ENCODE results near the gene MCRIP2.
A peak's percentile ranks its signal among the peaks of the same experiment; 100 is the strongest.

The MCRIP2 gene

DNA sequence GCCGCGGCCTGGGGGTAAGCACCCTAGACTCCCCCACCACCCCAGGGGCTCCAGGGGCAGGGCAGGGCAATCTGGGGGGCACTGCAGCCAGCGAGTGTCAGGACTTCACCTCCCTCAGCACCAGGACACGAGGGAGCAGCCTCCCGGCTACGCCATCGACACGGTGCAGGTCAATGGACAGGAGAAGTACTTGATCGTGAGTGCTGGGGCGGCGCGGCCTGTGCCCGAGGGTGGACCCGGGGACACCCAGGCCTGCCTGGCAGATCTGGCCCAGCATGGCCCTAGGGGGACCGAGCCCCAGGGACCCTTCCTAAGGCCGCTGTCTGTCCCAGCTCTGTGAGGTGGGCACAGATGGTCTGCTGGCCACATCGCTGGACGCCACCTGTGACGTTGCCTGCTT is 30.7 kb downstream of the MCRIP2 start:
- no peak for DNase-seq

GRCh38 chr16:672851-673250 is 31.2 kb downstream of the MCRIP2 start:
- no peak for DNase-seq

GRCh38 chr16:673399-673991 is 31.9 kb downstream of the MCRIP2 start:
- DNase-seq, result no peak

- DNase-seq, result no peak
Measured at GRCh38 chr16:674214-674881, 32.7 kb downstream of the MCRIP2 start.

DNA sequence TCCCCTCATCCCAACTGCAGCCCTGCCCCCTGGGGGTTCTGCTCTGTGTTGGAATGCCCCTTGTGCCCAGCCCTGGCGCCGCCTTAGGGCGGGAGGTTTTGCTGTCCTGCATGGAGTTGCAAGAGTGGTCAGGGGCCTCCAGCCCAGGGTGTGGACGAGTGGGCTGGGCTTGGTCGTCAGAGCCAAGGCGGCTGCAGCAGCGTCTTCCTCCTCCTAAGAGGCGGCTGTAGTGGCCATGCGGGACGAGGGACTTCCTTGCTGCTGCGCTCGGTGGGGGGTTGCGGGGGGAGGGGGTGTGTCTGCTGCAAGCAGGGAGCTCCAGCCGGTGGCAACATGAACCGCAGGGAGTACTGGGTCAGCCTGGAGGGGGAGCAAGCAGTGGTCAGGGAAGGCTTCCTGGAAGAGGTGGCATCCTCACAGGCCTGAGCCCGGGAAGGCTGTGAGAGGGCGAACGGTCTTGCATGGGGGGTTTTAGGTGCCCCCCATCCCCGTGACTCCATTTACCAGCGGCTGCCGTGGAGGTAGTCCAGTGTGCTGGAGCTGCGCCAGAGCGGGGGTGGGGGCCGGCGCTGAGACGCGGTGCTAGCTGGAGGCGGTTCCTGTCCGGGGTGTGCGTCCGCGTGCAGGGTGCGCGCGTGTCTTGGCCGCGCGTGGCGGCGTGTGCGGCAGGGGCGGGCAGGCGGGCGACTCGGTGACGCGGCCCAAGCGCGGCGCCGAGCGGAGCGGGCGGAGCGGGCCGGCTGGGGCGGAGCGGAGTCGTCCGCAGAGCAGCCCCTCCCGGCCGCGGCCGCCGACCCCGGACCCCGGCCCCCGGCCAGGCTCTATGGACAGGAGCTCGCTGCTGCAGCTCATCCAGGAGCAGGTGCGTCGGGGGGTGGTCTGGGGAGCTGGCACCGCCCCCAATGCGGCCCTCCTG is 33.6 kb downstream of the MCRIP2 start, which contains the start of gene RHBDL1:
Gene RHBDL1, plus strand, starts transcription at position 704 of the 916 bp plus-strand sequence. Its CDS starts 120 bp downstream, at position 824.
- no peak for DNase-seq

DNA sequence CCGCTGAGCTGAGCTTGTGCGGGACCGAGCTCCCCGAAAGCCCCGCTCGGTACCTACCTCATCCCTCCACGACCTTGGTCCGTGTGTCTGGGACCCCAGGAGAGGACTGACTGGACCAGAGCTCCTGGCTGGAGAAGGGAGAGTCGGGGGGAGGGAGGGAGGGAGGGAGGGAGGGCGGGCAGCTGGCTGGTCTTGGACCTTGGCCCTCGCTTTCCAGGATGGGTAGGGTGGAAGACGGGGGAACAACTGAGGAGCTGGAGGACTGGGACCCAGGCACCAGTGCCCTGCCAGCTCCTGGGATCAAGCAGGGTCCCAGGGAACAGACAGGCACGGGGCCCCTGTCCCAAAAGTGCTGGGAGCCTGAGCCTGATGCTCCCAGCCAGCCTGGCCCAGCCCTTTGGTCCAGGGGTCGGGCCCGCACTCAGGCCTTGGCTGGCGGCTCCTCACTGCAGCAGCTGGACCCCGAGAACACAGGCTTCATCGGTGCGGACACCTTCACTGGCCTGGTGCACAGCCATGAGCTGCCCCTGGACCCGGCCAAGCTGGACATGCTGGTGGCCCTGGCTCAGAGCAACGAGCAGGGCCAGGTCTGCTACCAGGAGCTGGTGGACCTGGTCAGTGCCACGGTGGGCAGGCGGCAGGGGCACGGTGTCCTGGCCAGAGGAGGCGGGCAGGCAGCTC is 34.4 kb downstream of the MCRIP2 start:
- no peak for DNase-seq

- no peak for DNase-seq
Measured at GRCh38 chr16:676565-676902, 34.9 kb downstream of the MCRIP2 start.

- DNase-seq, result no peak
Measured at GRCh38 chr16:676913-677312, 35.3 kb downstream of the MCRIP2 start.

GRCh38 chr16:677316-678190 is 35.9 kb downstream of the MCRIP2 start:
- DNase-seq, result no peak

DNA sequence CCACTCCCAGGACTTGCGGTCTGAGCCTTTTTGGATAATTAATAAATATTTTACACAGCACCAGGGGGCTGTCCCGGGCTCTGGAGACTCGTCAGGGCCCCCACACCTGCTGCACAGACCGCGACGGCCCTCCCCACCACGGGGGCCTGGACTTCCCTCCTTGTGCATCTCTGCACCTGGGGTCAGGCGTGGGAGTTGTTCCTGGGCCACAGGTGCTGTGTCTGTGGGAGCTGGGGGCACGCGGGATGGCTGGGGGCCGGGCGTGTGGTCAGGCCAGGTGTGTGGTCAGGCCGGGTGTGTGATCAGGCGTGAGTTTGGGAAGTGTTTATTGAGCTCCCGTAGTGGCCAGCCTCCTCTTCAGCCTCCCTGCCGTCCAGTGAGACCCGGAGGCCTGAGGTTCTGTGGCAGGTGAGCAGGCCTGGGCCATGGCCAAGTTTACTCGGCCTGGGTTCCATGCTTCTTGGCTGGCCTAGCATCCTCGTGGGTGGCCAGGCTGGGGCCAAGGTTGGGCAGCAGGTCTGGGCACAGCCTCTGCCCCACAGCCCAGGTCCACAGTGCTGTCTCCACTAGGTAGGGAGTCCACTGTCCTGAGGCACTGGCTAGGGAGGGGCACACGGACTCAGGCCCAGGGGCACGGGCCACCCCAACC is 36.7 kb downstream of the MCRIP2 start:
- DNase-seq, result no peak

GRCh38 chr16:678858-679813 is 37.5 kb downstream of the MCRIP2 start:
- DNase-seq, result no peak

GRCh38 chr16:679814-680624 is 38.4 kb downstream of the MCRIP2 start, which contains the start of gene STUB1:
Gene STUB1, plus strand, starts transcription at chr16:680410. Its CDS starts 116 bp downstream, at chr16:680526.
- DNase-seq, result peak; percentile 85

GRCh38 chr16:680625-680945 is 39.0 kb downstream of the MCRIP2 start:
- DNase-seq, result no peak

- no peak for DNase-seq
Measured at GRCh38 chr16:680967-681745, 39.5 kb downstream of the MCRIP2 start.

DNA sequence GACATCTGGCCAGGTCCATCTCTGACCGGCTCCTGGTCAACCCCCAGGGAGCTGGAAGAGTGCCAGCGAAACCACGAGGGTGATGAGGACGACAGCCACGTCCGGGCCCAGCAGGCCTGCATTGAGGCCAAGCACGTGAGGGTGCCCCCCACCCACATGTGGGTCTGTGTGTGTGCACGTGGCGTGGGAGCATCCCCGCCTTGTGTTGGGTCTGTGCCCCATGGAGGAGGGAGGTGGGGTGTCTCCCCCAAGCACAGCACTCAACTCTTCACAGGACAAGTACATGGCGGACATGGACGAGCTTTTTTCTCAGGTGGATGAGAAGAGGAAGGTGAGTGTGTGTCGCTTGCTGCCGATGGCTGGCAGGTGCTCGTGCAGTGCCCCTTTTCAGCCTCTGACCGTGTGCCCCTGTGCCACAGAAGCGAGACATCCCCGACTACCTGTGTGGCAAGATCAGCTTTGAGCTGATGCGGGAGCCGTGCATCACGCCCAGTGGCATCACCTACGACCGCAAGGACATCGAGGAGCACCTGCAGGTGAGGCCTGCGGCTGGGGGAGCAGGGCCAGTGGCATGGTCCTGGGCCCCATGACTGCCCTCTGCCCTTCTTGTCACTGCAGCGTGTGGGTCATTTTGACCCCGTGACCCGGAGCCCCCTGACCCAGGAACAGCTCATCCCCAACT is 40.3 kb downstream of the MCRIP2 start:
- no peak for DNase-seq

- no peak for DNase-seq
Measured at GRCh38 chr16:682493-683395, 41.1 kb downstream of the MCRIP2 start.
